Ascending aorta (tissue), 2 donors: Measurements from ENCODE around the gene DPM2. TPM values are rescaled to one million over a fixed set of nuclear protein-coding genes. Genes with fewer than 3 reads are reported as not detected.
A peak's percentile ranks its signal among the peaks of the same experiment; 100 is the strongest.

Source experiments
- DNase-seq, 2 donors: peaks; one replicate each; pipeline ENCODE4 v3.0.0-alpha.2; 2019; ENCODE audit warnings: low spot score in 2 of 2
- H3K27ac ChIP-seq, 2 donors: fragments of 200-600 bp; sonication (generic); one replicate each; pipeline ENCODE4 v1.5.1; 2016 to 2017; ENCODE audit warnings: mild to moderate bottlenecking in 1 of 2
- H3K27me3 ChIP-seq: fragments of 200-600 bp; sonication (generic); one replicate; pipeline ENCODE4 v1.5.1; 2017
- H3K36me3 ChIP-seq, 2 donors: fragments of 200-600 bp; sonication (generic); one replicate each; pipeline ENCODE4 v1.5.1; 2016
- H3K4me1 ChIP-seq, 2 donors: fragments of 200-600 bp; sonication (generic); one replicate each; pipeline ENCODE4 v1.5.1; 2016 to 2017; ENCODE audit warnings: mild to moderate bottlenecking in 1 of 2
- H3K4me3 ChIP-seq, 2 donors: fragments of 200-600 bp; sonication (generic); one replicate each; pipeline ENCODE4 v1.5.1; 2016 to 2017; ENCODE audit warnings: mild to moderate bottlenecking in 1 of 2
- H3K9me3 ChIP-seq, 2 donors: fragments of 200-600 bp; sonication (generic); one replicate each; pipeline ENCODE4 v1.5.1; 2016
- CTCF ChIP-seq, 3 experiments: fragments of 200-600 bp in 2 of 3; fragments of 450-650 bp in 1 of 3; sonication (generic) in 2 of 3; IDR thresholded peaks; one replicate each; pipeline ENCODE4 v1.5.1; 2016 to 2019; ENCODE audit warnings: antibody characterized with exemption in 3 of 3, mild to moderate bottlenecking in 1 of 3, moderate library complexity in 1 of 3
- intact Hi-C: fragments of 100-400 bp; cut with DNase I; formaldehyde crosslinking; loops from one replicate; pipeline ENCODE4 v1.15.1; 2023
- total RNA-seq: library from RNA; depleted of rRNA; stranded (reverse); fragments of >200 nt; gene quantifications from one replicate; pipeline ENCODE4 v1.1.0, GENCODE V29; 2016

DPM2 gene
- total RNA-seq, 1 donor from 2014 or later: 18.2 TPM

DNA sequence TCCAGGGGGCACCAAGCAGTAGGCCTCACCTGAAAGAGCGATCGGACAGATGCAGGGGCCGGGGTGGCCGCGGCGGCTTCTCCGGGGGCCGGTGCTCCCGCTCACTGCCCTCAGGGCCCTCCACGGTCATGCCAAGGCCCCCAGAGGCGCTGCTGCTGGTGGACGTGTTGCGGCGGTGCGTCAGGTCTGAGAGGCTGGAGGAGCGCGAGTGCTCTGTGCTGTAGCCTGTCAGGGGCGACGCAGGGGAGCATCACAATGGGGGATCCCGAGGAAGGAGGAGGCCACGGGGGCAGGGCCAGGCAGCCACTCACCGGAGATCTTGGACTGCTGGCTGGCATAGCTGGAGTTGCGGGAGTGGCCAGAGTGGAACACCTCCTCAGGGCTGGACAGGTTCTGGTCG lies 7.7 kb upstream of the DPM2 start:
- no peak for TF ChIP-seq CTCF (IDR thresholded peaks at IDR 0.05)
- Histone ChIP-seq H3K36me3 (peaks cover 15 to 25% of the 10 kb centered on the region in 2 donors), H3K4me3 (no peak overlapping the region), H3K27me3 (no peaks in the 10 kb centered on the region), H3K9me3 (no peaks in the 10 kb centered on the region), H3K4me1 (peaks cover 0 to 4% of the 10 kb centered on the region in 2 donors), H3K27ac (no peak overlapping the region)
- no peak for DNase-seq
- intact Hi-C loops: loop anchor here (2.0 kb wide), 1 partner anchor 171 kb away; no protein-coding TSS in a partner anchor

DNA sequence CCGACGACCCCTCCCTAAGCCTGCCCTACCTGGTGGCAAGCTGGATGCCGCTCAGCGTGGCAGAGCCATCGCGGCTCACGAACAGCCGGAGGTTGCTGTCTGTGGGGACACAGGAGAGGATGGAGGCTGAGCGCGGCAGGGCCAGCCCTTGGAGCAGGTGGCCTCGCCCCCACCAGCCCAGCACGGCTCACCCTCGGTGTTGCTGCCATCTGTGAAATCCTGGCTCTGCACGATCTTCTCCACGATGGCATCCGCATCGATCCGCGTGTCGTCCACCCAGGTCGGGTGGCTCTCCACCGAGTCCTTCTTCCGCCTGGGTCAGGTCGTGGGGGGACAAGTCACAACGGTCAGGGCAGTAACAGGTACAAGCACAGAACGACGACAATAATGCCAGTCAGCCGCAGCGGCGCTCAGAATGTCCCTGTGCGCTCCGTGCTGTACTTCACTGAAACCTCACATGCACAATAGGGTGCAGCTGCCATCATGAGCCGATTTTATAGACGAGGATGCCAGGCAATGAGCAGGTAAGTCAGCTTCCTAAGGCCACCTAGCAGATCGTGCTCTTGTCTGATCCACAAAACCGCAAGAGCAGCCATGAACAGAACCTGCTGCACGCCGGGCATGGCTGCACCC lies 7.0 kb upstream of the DPM2 start:
- Histone ChIP-seq H3K4me1 (peaks cover 0 to 4% of the 10 kb centered on the region in 2 donors), H3K4me3 (no peak overlapping the region), H3K36me3 (peaks cover 15 to 25% of the 10 kb centered on the region in 2 donors), H3K9me3 (no peaks in the 10 kb centered on the region), H3K27ac (no peak overlapping the region), H3K27me3 (no peaks in the 10 kb centered on the region)
- intact Hi-C loops: loop anchor here (2.0 kb wide), 1 partner anchor 172 kb away; no protein-coding TSS in a partner anchor
- DNase-seq: no peak
- no peak for TF ChIP-seq CTCF (IDR thresholded peaks at IDR 0.05)

GRCh38 chr9:127943731-127944144 lies 6.1 kb upstream of the DPM2 start:
- peak in 1 of 2 donors; percentile 90 for DNase-seq
- peak; percentile 91 to 97 (median 96) for TF ChIP-seq CTCF (IDR thresholded peaks at IDR 0.05)
- Histone ChIP-seq H3K27ac (no peak overlapping the region), H3K36me3 (peaks cover 15 to 25% of the 10 kb centered on the region in 2 donors), H3K4me3 (no peak overlapping the region), H3K9me3 (no peaks in the 10 kb centered on the region), H3K4me1 (peaks cover 0 to 4% of the 10 kb centered on the region in 2 donors), H3K27me3 (no peaks in the 10 kb centered on the region)
- intact Hi-C loops: loop anchor here (1.0 to 2.0 kb wide), 4 partner anchors 19 to 173 kb away; partner anchors contain the start of gene EEIG1

- Histone ChIP-seq H3K36me3 (peaks cover 15 to 25% of the 10 kb centered on the region in 2 donors), H3K27me3 (no peaks in the 10 kb centered on the region), H3K9me3 (no peaks in the 10 kb centered on the region), H3K4me1 (peaks cover 3 to 4% of the 10 kb centered on the region in 2 donors), H3K27ac (no peak overlapping the region), H3K4me3 (no peak overlapping the region)
- no peak for DNase-seq
- intact Hi-C loops: loop anchor here (1.0 to 2.0 kb wide), 3 partner anchors 20 to 92 kb away; partner anchors contain the start of gene EEIG1
- TF ChIP-seq CTCF (IDR thresholded peaks at IDR 0.05): no peak
These were observed 5.5 kb upstream of the DPM2 start for GRCh38 chr9:127943011-127943662.

DNA sequence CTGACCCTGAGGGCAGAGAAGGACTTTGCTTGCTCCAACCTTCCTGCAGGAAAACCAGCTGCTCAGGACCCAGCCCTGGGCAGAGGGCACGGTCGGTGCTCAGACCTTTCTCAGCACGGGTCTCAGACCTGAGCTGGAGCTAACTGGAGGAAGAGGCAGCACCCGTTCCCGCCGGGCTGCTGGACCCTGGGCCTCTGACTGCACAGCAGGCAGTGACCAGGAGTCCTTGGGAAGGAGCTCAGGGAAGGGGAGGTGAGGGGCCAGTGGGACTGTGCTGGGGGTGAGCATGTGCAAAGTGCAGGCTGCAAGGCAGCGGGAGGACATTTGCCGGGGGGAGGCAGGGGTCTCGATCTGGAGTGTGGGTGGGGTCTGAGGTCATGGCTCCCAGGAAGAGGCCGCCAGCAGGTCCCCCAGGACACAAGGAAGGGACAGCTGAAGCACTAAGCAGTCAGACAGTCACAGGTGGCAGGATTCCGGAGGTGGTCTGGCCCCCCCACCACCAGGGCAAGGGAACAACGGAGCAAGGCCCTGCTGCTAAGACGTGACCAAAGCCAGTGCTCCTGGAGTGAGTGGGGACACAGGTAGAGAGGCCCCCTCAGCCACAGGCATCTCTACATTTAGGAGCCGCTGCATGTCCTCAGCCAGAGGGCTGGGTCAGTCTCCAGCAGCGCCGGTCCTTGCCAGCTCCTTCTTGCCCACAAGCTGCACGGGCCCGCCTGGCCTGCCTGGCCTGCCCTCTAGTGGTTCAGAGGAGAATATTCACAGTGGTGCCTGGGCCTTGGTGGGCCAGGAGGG lies 4.8 kb upstream of the DPM2 start:
- no peak overlapping the region for H3K27ac ChIP-seq
- intact Hi-C loops: loop anchor here (1.0 to 2.0 kb wide), 3 partner anchors 20 to 93 kb away; partner anchors contain the start of gene EEIG1
- H3K9me3 ChIP-seq: no peaks in the 10 kb centered on the region
- H3K27me3 ChIP-seq: no peaks in the 10 kb centered on the region
- H3K4me1 ChIP-seq: peaks cover 4 to 5% of the 10 kb centered on the region in 2 donors
- no peak overlapping the region for H3K4me3 ChIP-seq
- peaks cover 12 to 25% of the 10 kb centered on the region in 2 donors for H3K36me3 ChIP-seq
- peak; percentile 86 to 91 (median 87) for TF ChIP-seq CTCF (IDR thresholded peaks at IDR 0.05)
- peak in 1 of 2 donors; percentile 82 for DNase-seq
